Measurements from ENCODE around the gene YWHAH. TPM values are rescaled to one million over a fixed set of nuclear protein-coding genes. Genes with fewer than 3 reads are reported as not detected.

The YWHAH gene
- total RNA-seq, result 222 and 226 TPM in 2 replicates

GRCh38 chr22:31943978-31944699 lies at the start of gene YWHAH:
TSS of gene YWHAH (plus strand) at chr22:31944535. CDS start at chr22:31944734, 199 bp downstream.

Other genes with a start within 250 kb of the YWHAH start
- gene PRR14L, start 194.4 kb upstream of the YWHAH start, total RNA-seq, result 13.9 and 15.5 TPM in 2 replicates
- gene DEPDC5, start 190.5 kb upstream of the YWHAH start, total RNA-seq, result 8.7 and 13.3 TPM in 2 replicates
- gene SLC5A1, start 98.7 kb downstream of the YWHAH start, total RNA-seq, result not detected in 2 replicates
- gene C22orf42, start 214.8 kb downstream of the YWHAH start, total RNA-seq, result not detected in 2 replicates